ENCODE results near the gene TEX55. TPM values are rescaled to one million over a fixed set of nuclear protein-coding genes. Genes with fewer than 3 reads are reported as not detected.

The TEX55 gene
- total and polyA plus RNA-seq, 2 of the 4 experiments (the other 2 are of a cell fraction) = not detected

- H4K5ac ChIP-seq (ENCODE audit: low read depth, low read length) = no peak overlapping the region
- no peak overlapping the region for H3K56ac ChIP-seq (ENCODE audit: extremely low read depth, insufficient read depth, low read length)
- H4K20me1 ChIP-seq (ENCODE audit: insufficient read depth, low read length) = no peaks in the 10 kb centered on the region
- H3K79me1 ChIP-seq (ENCODE audit: low read depth in 1 of 2, low read length in 2 of 2) = no peaks in the 10 kb centered on the region
- no TSS peak for BruUV-seq (replicated peaks)
- no peaks in the 10 kb centered on the region for H3K9me1 ChIP-seq (ENCODE audit: insufficient read depth, low read length)
- H3K4ac ChIP-seq (ENCODE audit: low read depth, low read length) = no peak overlapping the region
- H3K27ac ChIP-seq (ENCODE audit: insufficient read depth, low read length) = no peak overlapping the region
- no peak overlapping the region for H2AFZ ChIP-seq (replicated peaks; ENCODE audit: low read length, poor library complexity)
- no peak overlapping the region for H3K4me2 ChIP-seq (ENCODE audit: low read depth, low read length)
- no peak overlapping the region for H3K4me3 ChIP-seq (ENCODE audit: insufficient read depth, low read depth, low read length)
- no peaks in the 10 kb centered on the region for H3K36me3 ChIP-seq (ENCODE audit: control insufficient read depth, insufficient read depth, low read length)
- H2AK9ac ChIP-seq (replicated peaks; ENCODE audit: low read depth, low read length, poor library complexity) = no peak overlapping the region
- CTCF ChIA-PET = no interaction called here
- no peak overlapping the region for H2BK5ac ChIP-seq (ENCODE audit: low read depth, low read length, poor library complexity, severe bottlenecking)
- no peak for TF ChIP-seq NFE2L2 (IDR thresholded peaks at IDR 0.05; ENCODE audit: low read depth, low read length)
- TF ChIP-seq CEBPB (IDR thresholded peaks at IDR 0.05; ENCODE audit: low read depth, low read length) = no peak
- no peak for TF ChIP-seq SMC3 (IDR thresholded peaks at IDR 0.05; ENCODE audit: low read depth, low read length)
- no peak for TF ChIP-seq BHLHE40 (IDR thresholded peaks at IDR 0.05; ENCODE audit: low read depth, low read length)
- no peak for TF ChIP-seq CHD1 (IDR thresholded peaks at IDR 0.05; ENCODE audit: low read depth, low read length)
- H3K27me3 ChIP-seq (ENCODE audit: control insufficient read depth, insufficient read depth, low read length) = no peaks in the 10 kb centered on the region
- POLR2A ChIA-PET (ENCODE audit: unreplicated experiment) = interaction anchor here (0.6 kb wide), 1 partner anchor 38 kb away, joined by 3 read pairs; no protein-coding TSS in a partner anchor
- in situ Hi-C loops (cut with MboI; ENCODE audit: low sequenced_read_pairs) = no loop called here
- H2BK20ac ChIP-seq (ENCODE audit: low read depth, low read length) = no peak overlapping the region
- H2AK5ac ChIP-seq (ENCODE audit: low read depth, low read length) = no peak overlapping the region
- no peak overlapping the region for H3K14ac ChIP-seq (replicated peaks; ENCODE audit: low read depth, low read length)
- H3K23ac ChIP-seq (ENCODE audit: low read depth, low read length) = no peak overlapping the region
- H2BK120ac ChIP-seq (ENCODE audit: low read depth, low read length) = no peak overlapping the region
- H4K8ac ChIP-seq (ENCODE audit: low read depth in 2 of 2, low read length in 2 of 2) = no peak overlapping the region
- no CpG with 5 or more reads among the region's 2 CpGs for WGBS, 2 experiments (ENCODE audit: extremely low coverage in 2 of 2, insufficient read length in 1 of 2)
- H3K9me3 ChIP-seq (ENCODE audit: control insufficient read depth, insufficient read depth, low read length) = no peaks in the 10 kb centered on the region
- H3K18ac ChIP-seq (ENCODE audit: low read depth, low read length) = no peak overlapping the region
- intact Hi-C loops (cut with micrococcal nuclease) = no loop called here
- dilution Hi-C loops (cut with HindIII; ENCODE audit: low sequenced_read_pairs, unreplicated experiment) = no loop called here
- H4K91ac ChIP-seq (ENCODE audit: insufficient read depth, low read depth, low read length) = no peak overlapping the region
- ATAC-seq (ENCODE audit: low read depth) = no peak
- no peaks in the 10 kb centered on the region for H3K4me1 ChIP-seq (ENCODE audit: control insufficient read depth, insufficient read depth, low read length)
- no peak for DNase-seq
- no peak overlapping the region for H2BK15ac ChIP-seq (ENCODE audit: low read depth, low read length)
- no peak overlapping the region for H3K9ac ChIP-seq (ENCODE audit: low read depth, low read length)
Observed at GRCh38 chr3:119120480-119120879, 25.5 kb upstream of the TEX55 start.

All from IMR-90 (cell line).